H1 (cell line): ENCODE results near the gene THADA. TPM values are rescaled to one million over a fixed set of nuclear protein-coding genes. Genes with fewer than 3 reads are reported as not detected.

Experiments used
- CTCF ChIA-PET: fragments of 300-600 bp; sonication (Branson Sonifier 250); formaldehyde crosslinking; loops from one replicate; lab custom pipeline; 2021; ENCODE audit not compliant: partially characterized antibody; lab: Charles Lee
- POLR2A ChIA-PET: fragments of 300-600 bp; sonication (Branson Sonifier 250); formaldehyde crosslinking; loops from one replicate; lab custom pipeline; 2021; ENCODE audit warnings: inconsistent platforms; ENCODE audit not compliant: partially characterized antibody; lab: Charles Lee
- DNase-seq, 2 experiments: peaks; one replicate each; pipeline versions ENCODE4 v3.0.0 to v3.0.0-alpha.2; 2010 to 2022; ENCODE audit warnings: low spot score in 2 of 2, low read depth in 1 of 2, mixed read lengths in 1 of 2
- FAIRE-seq: peaks from 2 replicates; lab custom pipeline; 2011; peaks lifted over from hg19 to GRCh38; lab: Jason Lieb, UNC
- H2AFZ ChIP-seq: 2 replicates; pipeline ENCODE4 v1.8.1; 2012; ENCODE audit warnings: low read length, inconsistent platforms
- H2AK5ac ChIP-seq: 2 replicates; pipeline ENCODE4 v1.6.1; 2013; ENCODE audit warnings: low read depth, low read length
- H2BK120ac ChIP-seq: replicated peaks from 2 replicates; pipeline ENCODE3; 2013; ENCODE audit warnings: low read depth, low read length, inconsistent platforms
- H2BK12ac ChIP-seq: 2 replicates; pipeline ENCODE4 v1.6.1; 2013; ENCODE audit warnings: low read depth, low read length
- H2BK15ac ChIP-seq: 2 replicates; pipeline ENCODE4 v1.6.1; 2013; ENCODE audit warnings: low read length
- H2BK20ac ChIP-seq: 2 replicates; pipeline ENCODE4 v1.6.1; 2013; ENCODE audit warnings: low read length
- H2BK5ac ChIP-seq: 2 replicates; pipeline ENCODE4 v1.6.1; 2013; ENCODE audit warnings: low read depth, low read length
- H3K14ac ChIP-seq: 2 replicates; pipeline ENCODE4 v1.6.1; 2013; ENCODE audit warnings: inconsistent platforms; ENCODE audit not compliant: insufficient read length
- H3K18ac ChIP-seq: 2 replicates; pipeline ENCODE4 v1.6.1; 2013; ENCODE audit warnings: low read length; ENCODE audit errors: extremely low read depth
- H3K23ac ChIP-seq: 2 replicates; pipeline ENCODE4 v1.6.1; 2013; ENCODE audit warnings: inconsistent platforms; ENCODE audit not compliant: insufficient read length
- H3K23me2 ChIP-seq: 2 replicates; pipeline ENCODE4 v1.6.1; 2013; ENCODE audit warnings: low read depth, low read length
- H3K27ac ChIP-seq: 2 replicates; pipeline ENCODE4 v1.6.1; 2011; ENCODE audit warnings: low read depth, low read length, inconsistent platforms
- H3K27me3 ChIP-seq, 4 experiments: replicated peaks in 1 of 4; 1 replicate in 1 of 4; 2 replicates in 3 of 4; pipeline versions ENCODE4 v1.6.1 to v1.8.1; 2011 to 2013; ENCODE audit warnings: low read length in 3 of 4, mild to moderate bottlenecking in 3 of 4, inconsistent platforms in 2 of 4, mixed read lengths in 2 of 4, moderate library complexity in 1 of 4; ENCODE audit not compliant: control insufficient read depth in 3 of 4, insufficient read depth in 3 of 4; ENCODE audit errors: extremely low read depth in 1 of 4
- H3K36me3 ChIP-seq, 4 experiments: 2 replicates each; pipeline versions ENCODE4 v1.6.1 to v1.8.1; 2011 to 2013; ENCODE audit warnings: mild to moderate bottlenecking in 4 of 4, low read length in 3 of 4, moderate library complexity in 2 of 4, control low read depth in 1 of 4, inconsistent platforms in 1 of 4; ENCODE audit not compliant: insufficient read depth in 4 of 4, control insufficient read depth in 2 of 4
- H3K4ac ChIP-seq: replicated peaks from 2 replicates; pipeline ENCODE3; 2013; ENCODE audit warnings: low read length, low read depth, mixed read lengths, inconsistent platforms; ENCODE audit not compliant: insufficient read length
- H3K4me1 ChIP-seq, 4 experiments: replicated peaks in 1 of 4; 1 replicate in 1 of 4; 2 replicates in 3 of 4; pipeline versions ENCODE4 v1.6.1 to v1.8.1; 2011 to 2013; ENCODE audit warnings: low read length in 3 of 4, inconsistent platforms in 2 of 4, mixed read lengths in 1 of 4; ENCODE audit not compliant: insufficient read depth in 4 of 4, control insufficient read depth in 3 of 4
- H3K4me2 ChIP-seq, 2 experiments: 2 replicates each; pipeline versions ENCODE4 v1.6.1 to v1.8.1; 2011 to 2013; ENCODE audit warnings: low read depth in 2 of 2, low read length in 2 of 2, control low read depth in 1 of 2, inconsistent platforms in 1 of 2, mild to moderate bottlenecking in 1 of 2; ENCODE audit not compliant: insufficient read depth in 1 of 2
- H3K4me3 ChIP-seq, 4 experiments: fragments of 200-600, 300-600 bp in 1 of 4; sonication (generic), shearing (Covaris generic), sonication (Bioruptor Twin) in 1 of 4; 2 replicates each; pipeline versions ENCODE4 v1.5.1 to v1.8.1; 2011 to 2016; ENCODE audit warnings: low read length in 4 of 4, low read depth in 3 of 4, control low read depth in 2 of 4, inconsistent platforms in 2 of 4, mild to moderate bottlenecking in 2 of 4, mixed read lengths in 1 of 4, moderate library complexity in 1 of 4; ENCODE audit not compliant: insufficient read depth in 2 of 4; ENCODE audit errors: extremely low read depth in 1 of 4
- H3K56ac ChIP-seq: replicated peaks from 2 replicates; pipeline ENCODE3; 2013; ENCODE audit warnings: low read depth, mild to moderate bottlenecking, mixed read lengths, low read length, inconsistent platforms; ENCODE audit not compliant: insufficient read length
- H3K79me1 ChIP-seq: 2 replicates; pipeline ENCODE4 v1.6.1; 2013; ENCODE audit warnings: low read depth, low read length, control low read depth
- H3K79me2 ChIP-seq, 2 experiments: 2 replicates each; pipeline versions ENCODE4 v1.6.1 to v1.8.1; 2012 to 2013; ENCODE audit warnings: low read length in 2 of 2, mild to moderate bottlenecking in 2 of 2, inconsistent platforms in 1 of 2; ENCODE audit not compliant: insufficient read depth in 2 of 2, control insufficient read depth in 1 of 2
- H3K9ac ChIP-seq, 4 experiments: replicated peaks in 1 of 4; 1 replicate in 1 of 4; 2 replicates in 3 of 4; pipeline versions ENCODE4 v1.6.1 to v1.8.1; 2011 to 2013; ENCODE audit warnings: low read depth in 3 of 4, low read length in 3 of 4, control low read depth in 2 of 4, mild to moderate bottlenecking in 2 of 4, moderate library complexity in 2 of 4, inconsistent platforms in 1 of 4; ENCODE audit errors: extremely low read depth in 1 of 4
- H3K9me3 ChIP-seq, 2 experiments: 2 replicates each; pipeline versions ENCODE4 v1.6.1 to v1.8.1; 2012 to 2013; ENCODE audit warnings: mild to moderate bottlenecking in 2 of 2, moderate library complexity in 2 of 2, control low read depth in 1 of 2, inconsistent platforms in 1 of 2, low read depth in 1 of 2, low read length in 1 of 2, mixed read lengths in 1 of 2; ENCODE audit not compliant: insufficient read depth in 2 of 2
- H4K20me1 ChIP-seq, 2 experiments: replicated peaks in 1 of 2; 2 replicates each; pipeline versions ENCODE3 to v1.8.1; 2011 to 2013; ENCODE audit warnings: inconsistent platforms in 2 of 2, low read length in 2 of 2, mild to moderate bottlenecking in 1 of 2; ENCODE audit not compliant: insufficient read depth in 2 of 2, control insufficient read depth in 1 of 2
- H4K5ac ChIP-seq: 2 replicates; pipeline ENCODE4 v1.6.1; 2013; ENCODE audit warnings: low read length, low read depth, mixed read lengths, inconsistent platforms; ENCODE audit not compliant: insufficient read length
- H4K8ac ChIP-seq: 2 replicates; pipeline ENCODE4 v1.8.0; 2013; ENCODE audit warnings: mild to moderate bottlenecking, moderate library complexity, low read length, inconsistent platforms; ENCODE audit not compliant: insufficient read depth; ENCODE audit errors: extremely low read depth
- H4K91ac ChIP-seq: replicated peaks from 2 replicates; pipeline ENCODE3; 2013; ENCODE audit warnings: low read length, mixed read lengths, inconsistent platforms; ENCODE audit not compliant: insufficient read length
- ASH2L ChIP-seq: fragments of 200-600, 300-600 bp; sonication (generic); IDR thresholded peaks from one replicate; pipeline ENCODE4 v1.7.1; 2017; ENCODE audit warnings: low read length
- BCL11A ChIP-seq, 2 experiments: IDR thresholded peaks; one replicate each; pipeline ENCODE4 v1.6.1; 2011; ENCODE audit warnings: low read depth in 2 of 2, low read length in 2 of 2, mild to moderate bottlenecking in 2 of 2
- CREB1 ChIP-seq: IDR thresholded peaks from 2 replicates; pipeline ENCODE4 v1.6.1; 2012; ENCODE audit warnings: inconsistent platforms
- EP300 ChIP-seq, 2 experiments: IDR thresholded peaks; 1 replicate in 1 of 2; 2 replicates in 1 of 2; pipeline ENCODE4 v1.6.1; 2011 to 2012; ENCODE audit warnings: low read depth in 2 of 2, low read length in 2 of 2, mild to moderate bottlenecking in 2 of 2, borderline replicate concordance in 1 of 2, inconsistent platforms in 1 of 2, moderate library complexity in 1 of 2
- FOSL1 ChIP-seq: IDR thresholded peaks from 2 replicates; pipeline ENCODE4 v1.6.1; 2011; ENCODE audit warnings: mild to moderate bottlenecking, low read depth, low read length, moderate library complexity; ENCODE audit not compliant: insufficient read depth
- GABPA ChIP-seq: IDR thresholded peaks from 2 replicates; pipeline ENCODE4 v1.6.1; 2011; ENCODE audit warnings: mild to moderate bottlenecking, low read length, moderate library complexity, borderline replicate concordance; ENCODE audit not compliant: insufficient read depth
- HDAC2 ChIP-seq, 2 experiments: fragments of 300-600 bp in 1 of 2; sonication (generic) in 1 of 2; IDR thresholded peaks; 2 replicates each; pipeline ENCODE4 v1.6.1; 2011 to 2012; ENCODE audit warnings: low read depth in 2 of 2, low read length in 2 of 2, mild to moderate bottlenecking in 2 of 2, moderate library complexity in 2 of 2, borderline replicate concordance in 1 of 2, inconsistent platforms in 1 of 2
- KDM4A ChIP-seq: IDR thresholded peaks from one replicate; pipeline ENCODE4 v1.7.1; 2012; ENCODE audit warnings: low read depth, mild to moderate bottlenecking, moderate library complexity, low read length, inconsistent platforms; ENCODE audit not compliant: severe bottlenecking
- MAX ChIP-seq: IDR thresholded peaks from 2 replicates; pipeline ENCODE4 v1.6.1; 2012; ENCODE audit warnings: inconsistent platforms
- NRF1 ChIP-seq: IDR thresholded peaks from 2 replicates; pipeline ENCODE4 v1.6.1; 2011; ENCODE audit warnings: mild to moderate bottlenecking, low read depth, low read length, improper control_type of control experiment
- PHF8 ChIP-seq: fragments of 200-600 bp; sonication (generic); conservative IDR thresholded peaks from 2 replicates; pipeline ENCODE4 v1.7.1; 2012; ENCODE audit warnings: low read depth, mild to moderate bottlenecking, inconsistent platforms, low read length, moderate library complexity
- SIX5 ChIP-seq: IDR thresholded peaks from 2 replicates; pipeline ENCODE4 v1.6.1; 2011; ENCODE audit warnings: mild to moderate bottlenecking, low read depth, low read length
- SP4 ChIP-seq: IDR thresholded peaks from 2 replicates; pipeline ENCODE4 v1.6.1; 2012; ENCODE audit warnings: low read length, inconsistent platforms
- WGBS, 2 experiments: shearing (Covaris generic) in 1 of 2; methylation state at CpG; one replicate each; pipeline versions ENCODE4 v1.1.6 to v1.1.7; 2013 to 2015; ENCODE audit warnings: low lambda C conversion rate in 2 of 2, mixed read lengths in 2 of 2, inconsistent platforms in 1 of 2, low coverage in 1 of 2, missing lambda C conversion rate in 1 of 2; ENCODE audit not compliant: insufficient replicate concordance in 2 of 2, insufficient coverage in 1 of 2, insufficient read length in 1 of 2; ENCODE audit errors: extremely low coverage in 1 of 2, missing lambda C conversion rate in 1 of 2; 5-methylcytosine and 5-hydroxymethylcytosine counted together
- polyA plus RNA-seq, 7 experiments: library from polyadenylated mRNA; depleted of rRNA in 3 of 7; stranded (reverse) in 5 of 7; unstranded in 2 of 7; fragments of >200 nt in 5 of 7; fragments of 200-250 nt in 2 of 7; gene quantifications; 1 replicate in 5 of 7; 2 replicates in 1 of 7; 4 replicates in 1 of 7; pipeline versions ENCODE4 v1.2.1 to v1.2.3, GENCODE V29; 2011 to 2013; ENCODE audit warnings: missing spikeins in 2 of 7, mixed read lengths in 2 of 7
- total RNA-seq: library from RNA; stranded (reverse); fragmentation: NEBNext Ultra II Directional; extraction: Animal tissue kit (Norgen Biotek cat#: 25700); gene quantifications from 2 replicates; pipeline ENCODE4 v1.2.1, GENCODE V29; 2021

THADA gene
- total and polyA plus RNA-seq, 2 of the 8 experiments (the other 6 are each of a cell fraction or from before 2014, with no cell fraction given) = 22.4 to 26.8 TPM

GRCh38 chr2:43397821-43398220 lies 198.0 kb downstream of the THADA start:
- Histone ChIP-seq H3K27ac (no peak overlapping the region), H2BK120ac (no peak overlapping the region), H4K20me1 (no peaks in the 10 kb centered on the region), H3K23me2 (no peaks in the 10 kb centered on the region), H2AK5ac (no peak overlapping the region), H2BK20ac (no peak overlapping the region), H3K9ac (no peak overlapping the region), H3K79me2 (no peaks in the 10 kb centered on the region), H2AFZ (no peak overlapping the region), H3K23ac (no peak overlapping the region), H4K8ac (no peak overlapping the region), H3K9me3 (no peaks in the 10 kb centered on the region), H3K18ac (no peak overlapping the region), H3K56ac (no peak overlapping the region), H3K4me2 (no peak overlapping the region), H2BK15ac (no peak overlapping the region), H3K79me1 (no peaks in the 10 kb centered on the region), H3K4me3 (no peak overlapping the region), H4K5ac (no peak overlapping the region), H3K4ac (no peak overlapping the region), H2BK5ac (no peak overlapping the region), H3K14ac (no peak overlapping the region), H3K4me1 (peaks cover 0 to 3% (median 0%) of the 10 kb centered on the region in 4 experiments; a peak in 2 of 7 replicates), H3K27me3 (peaks cover 0 to 1% (median 0%) of the 10 kb centered on the region in 4 experiments; a peak in 1 of 7 replicates), H2BK12ac (no peak overlapping the region), H4K91ac (no peak overlapping the region), H3K36me3 (peaks cover 0 to 3% (median 0%) of the 10 kb centered on the region in 4 experiments; a peak in 1 of 8 replicates)
- 95% methylated on average over 5 of the region's 5 CpGs; no CpG with 5 or more reads in 1 of the 2 experiments for WGBS, 2 experiments
- POLR2A ChIA-PET = interaction anchor here (0.6 kb wide), 1 partner anchor 108 kb away, joined by 3 read pairs; no protein-coding TSS in a partner anchor
- CTCF ChIA-PET = interaction anchor here (1.4 kb wide), 1 partner anchor 87 kb away, joined by 3 read pairs; no protein-coding TSS in a partner anchor
- no peak for DNase-seq
- FAIRE-seq = no peak
- TF ChIP-seq BCL11A (IDR thresholded peaks at IDR 0.05; ENCODE audit: low read depth in 2 of 2, low read length in 2 of 2) (no peak), PHF8 (no peak), EP300 (IDR thresholded peaks at IDR 0.05; ENCODE audit: borderline replicate concordance in 1 of 2, low read depth in 2 of 2, low read length in 2 of 2) (no peak), KDM4A (no peak), SP4 (no peak), CREB1 (no peak), ASH2L (no peak), FOSL1 (no peak), GABPA (no peak), HDAC2 (IDR thresholded peaks at IDR 0.05; ENCODE audit: borderline replicate concordance in 1 of 2, low read depth in 2 of 2, low read length in 2 of 2) (no peak), NRF1 (no peak), MAX (no peak), SIX5 (no peak)
